ENCODE measurements around the gene PRKCB. TPM values are rescaled to one million over a fixed set of nuclear protein-coding genes. Genes with fewer than 3 reads are reported as not detected.

Gene PRKCB
- total and polyA plus RNA-seq, 9 donors = 1.2 to 4.5 (median 1.6) TPM

DNA sequence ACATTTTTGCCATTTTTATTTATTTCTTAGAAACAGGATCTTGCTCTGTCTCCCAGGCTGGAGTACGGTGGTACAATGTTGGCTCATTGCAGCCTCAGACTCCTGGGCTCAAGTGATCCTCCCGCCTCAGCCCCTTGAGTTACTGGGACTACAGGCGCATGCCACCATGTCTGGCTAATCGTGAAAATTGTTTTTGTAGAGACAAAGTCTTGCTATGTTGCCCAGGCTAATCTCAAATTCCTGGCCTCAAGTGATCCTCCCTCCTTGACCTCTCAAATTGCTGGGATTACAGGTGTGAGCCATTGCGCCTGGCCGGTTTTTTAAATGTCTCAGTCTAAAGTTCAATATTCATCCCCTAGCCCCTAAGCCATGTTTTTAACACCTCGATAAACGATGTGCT lies 237.5 kb downstream of the PRKCB start:
- Histone ChIP-seq H3K4me3 (ENCODE audit: low read length) (no peak overlapping the region), H3K36me3 (ENCODE audit: control insufficient read depth, insufficient read depth, low read length) (no peaks in the 10 kb centered on the region), H3K27ac (ENCODE audit: low read length) (no peak overlapping the region), H3K9me3 (replicated peaks; ENCODE audit: control insufficient read depth, low read depth, low read length) (no peaks in the 10 kb centered on the region), H3K27me3 (ENCODE audit: control insufficient read depth, insufficient read depth, low read length) (no peaks in the 10 kb centered on the region), H3K4me1 (ENCODE audit: control insufficient read depth, insufficient read depth, low read length) (no peaks in the 10 kb centered on the region)
- DNase-seq = no peak
- WGBS (ENCODE audit: insufficient coverage) = 79% methylated on average over 2 of the region's 8 CpGs

DNA sequence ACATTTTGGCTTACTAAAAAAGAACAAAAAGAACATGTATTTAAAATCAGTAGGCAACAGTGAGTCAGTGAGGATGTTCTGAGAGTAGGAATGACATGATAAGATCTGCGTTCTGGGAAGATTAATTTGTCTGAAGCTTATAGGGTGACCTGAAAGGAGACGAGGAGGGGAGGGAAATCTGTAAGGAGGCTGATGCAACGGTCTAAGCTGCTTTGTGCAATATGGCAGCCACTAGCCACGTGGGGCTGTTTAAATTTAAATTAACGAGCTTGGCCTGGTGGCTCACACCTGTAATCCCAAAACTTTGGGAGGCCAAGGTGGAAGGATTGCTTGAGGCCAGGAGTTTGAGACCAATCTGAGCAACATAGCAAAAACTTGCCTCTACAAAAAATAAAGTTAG lies 238.8 kb downstream of the PRKCB start:
- 75% methylated on average over 5 of the region's 5 CpGs for WGBS (ENCODE audit: insufficient coverage)
- no peak for DNase-seq
- Histone ChIP-seq H3K4me1 (ENCODE audit: control insufficient read depth, insufficient read depth, low read length) (no peaks in the 10 kb centered on the region), H3K4me3 (ENCODE audit: low read length) (no peak overlapping the region), H3K36me3 (ENCODE audit: control insufficient read depth, insufficient read depth, low read length) (no peaks in the 10 kb centered on the region), H3K9me3 (replicated peaks; ENCODE audit: control insufficient read depth, low read depth, low read length) (no peaks in the 10 kb centered on the region), H3K27ac (ENCODE audit: low read length) (no peak overlapping the region), H3K27me3 (ENCODE audit: control insufficient read depth, insufficient read depth, low read length) (no peaks in the 10 kb centered on the region)

DNA sequence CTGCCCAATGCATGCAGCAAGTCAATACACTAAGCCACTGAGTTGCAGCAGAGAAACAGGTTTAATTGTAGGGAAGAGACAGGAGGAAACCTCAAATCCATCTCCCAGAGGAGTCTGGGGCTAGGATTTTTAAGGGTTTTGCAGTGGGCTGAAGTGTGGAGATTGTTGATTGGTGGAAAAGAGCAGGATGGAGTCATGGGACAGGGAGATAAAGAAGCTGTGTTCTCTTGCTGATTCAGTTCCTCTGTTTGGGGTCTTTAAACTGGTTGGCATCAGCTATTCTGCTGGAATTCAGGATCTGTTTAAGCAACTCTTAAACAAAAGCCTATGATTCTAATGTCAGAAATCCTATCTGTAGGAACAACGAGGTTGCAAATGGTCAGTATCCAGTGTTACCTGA lies 239.5 kb downstream of the PRKCB start:
- Histone ChIP-seq H3K4me3 (ENCODE audit: low read length) (no peak overlapping the region), H3K9me3 (replicated peaks; ENCODE audit: control insufficient read depth, low read depth, low read length) (no peaks in the 10 kb centered on the region), H3K27me3 (ENCODE audit: control insufficient read depth, insufficient read depth, low read length) (no peaks in the 10 kb centered on the region), H3K4me1 (ENCODE audit: control insufficient read depth, insufficient read depth, low read length) (no peaks in the 10 kb centered on the region), H3K27ac (ENCODE audit: low read length) (no peak overlapping the region), H3K36me3 (ENCODE audit: control insufficient read depth, insufficient read depth, low read length) (no peaks in the 10 kb centered on the region)
- no peak for DNase-seq
- 60% methylated on average over 1 of the region's 1 CpG for WGBS (ENCODE audit: insufficient coverage)

DNA sequence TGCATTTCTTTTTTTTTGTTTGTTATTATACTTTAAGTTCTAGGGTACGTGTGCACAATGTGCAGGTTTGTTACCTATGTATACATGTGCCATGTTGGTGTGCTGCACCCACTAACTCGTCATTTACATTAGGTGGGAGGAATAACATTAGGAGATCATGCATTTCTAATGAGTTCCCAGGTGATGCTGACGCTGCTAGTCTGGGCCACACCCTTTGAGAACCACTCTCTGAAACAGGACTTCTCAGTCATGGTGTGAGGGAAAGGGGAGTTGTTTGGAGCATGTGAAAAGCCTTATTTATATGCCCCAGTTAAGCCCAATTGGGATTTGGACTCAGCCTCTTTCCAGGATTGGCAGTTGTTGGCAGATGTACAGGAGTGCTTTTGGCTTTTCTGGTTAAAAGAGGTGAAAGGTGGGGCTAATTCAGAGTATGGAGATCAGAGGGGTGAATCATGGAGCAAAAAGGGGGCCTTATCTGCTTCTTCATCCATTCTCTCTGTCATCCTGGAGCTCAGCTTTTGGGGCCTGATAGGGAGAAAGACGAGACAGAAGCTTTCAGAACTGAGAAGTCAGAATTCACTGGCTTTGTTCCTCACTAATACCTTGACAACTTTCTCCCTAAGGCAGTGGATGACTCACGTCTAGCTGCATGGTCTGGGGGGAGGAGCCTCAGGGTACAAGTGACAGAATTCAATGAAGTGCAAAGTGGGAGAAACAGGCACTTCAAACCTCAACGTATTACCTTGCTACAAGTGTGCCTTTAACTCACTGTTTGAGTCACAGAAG lies 240.3 kb downstream of the PRKCB start:
- Histone ChIP-seq H3K36me3 (ENCODE audit: control insufficient read depth, insufficient read depth, low read length) (no peaks in the 10 kb centered on the region), H3K9me3 (replicated peaks; ENCODE audit: control insufficient read depth, low read depth, low read length) (no peaks in the 10 kb centered on the region), H3K4me1 (ENCODE audit: control insufficient read depth, insufficient read depth, low read length) (no peaks in the 10 kb centered on the region), H3K4me3 (ENCODE audit: low read length) (no peak overlapping the region), H3K27ac (ENCODE audit: low read length) (no peak overlapping the region), H3K27me3 (ENCODE audit: control insufficient read depth, insufficient read depth, low read length) (no peaks in the 10 kb centered on the region)
- no peak for DNase-seq
- 40% methylated on average over 2 of the region's 6 CpGs for WGBS (ENCODE audit: insufficient coverage)

DNA sequence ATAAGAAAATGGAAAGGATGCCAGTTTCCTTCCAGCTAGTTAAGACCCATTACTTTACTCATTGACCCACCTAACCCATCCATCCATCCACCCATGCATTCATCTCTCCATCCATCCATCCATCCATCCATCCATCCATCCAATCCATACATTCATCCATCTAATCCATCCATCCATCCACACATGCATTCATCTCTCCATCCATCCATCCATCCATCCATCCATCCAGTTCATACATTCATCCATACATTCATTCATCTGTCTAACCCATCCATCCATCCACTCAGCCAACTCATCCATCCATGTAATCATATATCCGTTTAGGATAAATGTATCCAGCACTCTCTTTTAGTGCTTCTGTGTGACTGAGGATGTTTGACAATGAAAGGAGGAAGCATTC lies 241.5 kb downstream of the PRKCB start:
- Histone ChIP-seq H3K9me3 (replicated peaks; ENCODE audit: control insufficient read depth, low read depth, low read length) (no peaks in the 10 kb centered on the region), H3K27ac (ENCODE audit: low read length) (no peak overlapping the region), H3K36me3 (ENCODE audit: control insufficient read depth, insufficient read depth, low read length) (no peaks in the 10 kb centered on the region), H3K27me3 (ENCODE audit: control insufficient read depth, insufficient read depth, low read length) (no peaks in the 10 kb centered on the region), H3K4me3 (ENCODE audit: low read length) (no peak overlapping the region), H3K4me1 (ENCODE audit: control insufficient read depth, insufficient read depth, low read length) (no peaks in the 10 kb centered on the region)
- WGBS (ENCODE audit: insufficient coverage) = no CpG with 5 or more reads among the region's 1 CpG
- DNase-seq = no peak

DNA sequence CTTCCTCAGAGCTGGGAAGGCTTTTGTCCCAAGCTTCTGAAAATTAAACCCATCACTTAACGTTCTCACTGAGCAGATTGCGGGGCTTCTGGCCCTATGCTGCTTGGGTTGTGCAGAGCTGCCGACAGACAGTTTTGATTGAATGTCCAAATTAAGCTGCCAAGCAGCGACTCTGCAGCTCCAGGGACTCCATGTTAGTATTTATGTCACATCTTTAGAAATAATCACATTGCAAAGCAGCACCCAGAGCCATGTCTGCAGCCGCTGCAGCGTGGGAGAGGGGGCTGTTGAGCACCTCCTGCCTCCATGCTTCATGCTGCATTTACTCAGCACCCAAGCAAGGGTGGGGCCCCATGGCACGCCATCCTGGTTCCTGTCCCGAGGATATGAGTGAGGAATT lies 242.2 kb downstream of the PRKCB start:
- DNase-seq = no peak
- H3K27me3 ChIP-seq (ENCODE audit: control insufficient read depth, insufficient read depth, low read length) = no peaks in the 10 kb centered on the region
- no peak overlapping the region for H3K4me3 ChIP-seq (ENCODE audit: low read length)
- WGBS (ENCODE audit: insufficient coverage) = 57% methylated on average over 5 of the region's 8 CpGs
- no peaks in the 10 kb centered on the region for H3K36me3 ChIP-seq (ENCODE audit: control insufficient read depth, insufficient read depth, low read length)
- H3K4me1 ChIP-seq (ENCODE audit: control insufficient read depth, insufficient read depth, low read length) = no peaks in the 10 kb centered on the region
- no peaks in the 10 kb centered on the region for H3K9me3 ChIP-seq (replicated peaks; ENCODE audit: control insufficient read depth, low read depth, low read length)
- H3K27ac ChIP-seq (ENCODE audit: low read length) = no peak overlapping the region

DNA sequence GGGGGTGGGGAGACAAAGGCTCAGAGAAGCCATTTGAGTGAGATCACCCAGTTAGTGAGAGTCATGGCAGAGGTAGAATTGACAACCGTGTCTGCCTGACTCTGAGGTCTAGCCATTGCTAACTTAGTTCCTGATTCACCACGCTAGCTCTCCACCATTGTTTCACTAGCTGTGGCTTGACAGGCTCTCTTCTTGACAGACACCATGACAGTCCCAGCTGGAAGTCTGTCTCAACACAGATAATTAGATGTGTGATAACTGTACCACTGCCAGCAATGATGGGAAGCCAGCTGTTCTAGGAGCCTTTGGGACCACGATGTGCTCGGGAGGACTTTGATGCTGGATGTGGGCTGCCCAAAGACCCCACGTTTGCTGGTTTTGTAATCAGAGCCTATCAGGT lies 249.9 kb downstream of the PRKCB start:
- peaks cover 2% of the 10 kb centered on the region for H3K9me3 ChIP-seq (replicated peaks; ENCODE audit: control insufficient read depth, low read depth, low read length)

DNA sequence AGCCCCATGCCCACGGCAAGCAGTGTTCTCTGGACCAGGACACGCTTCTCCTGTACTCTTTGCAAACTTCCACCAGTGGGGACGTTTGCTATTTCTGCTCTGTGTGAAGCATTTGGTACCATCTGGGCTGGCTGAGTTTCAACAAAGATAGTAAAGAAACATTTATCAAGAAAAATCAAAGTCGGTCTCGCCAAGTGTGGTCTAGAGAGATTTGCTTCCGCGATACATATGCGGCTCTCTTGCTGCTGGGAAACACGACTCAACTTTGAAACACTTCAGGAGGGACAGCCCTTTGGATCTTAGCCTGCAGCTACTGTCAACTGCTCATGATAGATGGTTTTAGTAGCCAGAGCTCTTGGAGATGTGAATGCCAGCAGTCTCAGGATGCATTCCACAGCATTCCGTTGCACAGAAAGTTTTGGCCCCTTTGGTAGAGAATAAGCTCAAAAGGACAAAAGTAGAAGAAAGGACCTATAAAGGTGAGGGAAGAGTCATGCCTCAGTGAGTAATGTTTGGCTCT lies 252.2 kb downstream of the PRKCB start:
- WGBS (ENCODE audit: insufficient coverage) = 69% methylated on average over 7 of the region's 10 CpGs
- H3K36me3 ChIP-seq (ENCODE audit: control insufficient read depth, insufficient read depth, low read length) = no peaks in the 10 kb centered on the region
- H3K27ac ChIP-seq (ENCODE audit: low read length) = no peak overlapping the region
- no peak overlapping the region for H3K4me3 ChIP-seq (ENCODE audit: low read length)
- peaks cover 2% of the 10 kb centered on the region for H3K9me3 ChIP-seq (replicated peaks; ENCODE audit: control insufficient read depth, low read depth, low read length)
- DNase-seq = no peak
- H3K4me1 ChIP-seq (ENCODE audit: control insufficient read depth, insufficient read depth, low read length) = no peaks in the 10 kb centered on the region
- H3K27me3 ChIP-seq (ENCODE audit: control insufficient read depth, insufficient read depth, low read length) = no peaks in the 10 kb centered on the region

More for the DNA sequence above, 249.9 kb downstream of the PRKCB start:
- DNase-seq = no peak
- no peaks in the 10 kb centered on the region for H3K36me3 ChIP-seq (ENCODE audit: control insufficient read depth, insufficient read depth, low read length)
- no peaks in the 10 kb centered on the region for H3K4me1 ChIP-seq (ENCODE audit: control insufficient read depth, insufficient read depth, low read length)
- no peaks in the 10 kb centered on the region for H3K27me3 ChIP-seq (ENCODE audit: control insufficient read depth, insufficient read depth, low read length)
- no peak overlapping the region for H3K4me3 ChIP-seq (ENCODE audit: low read length)
- no peak overlapping the region for H3K27ac ChIP-seq (ENCODE audit: low read length)
- 45% methylated on average over 3 of the region's 5 CpGs for WGBS (ENCODE audit: insufficient coverage)

DNA sequence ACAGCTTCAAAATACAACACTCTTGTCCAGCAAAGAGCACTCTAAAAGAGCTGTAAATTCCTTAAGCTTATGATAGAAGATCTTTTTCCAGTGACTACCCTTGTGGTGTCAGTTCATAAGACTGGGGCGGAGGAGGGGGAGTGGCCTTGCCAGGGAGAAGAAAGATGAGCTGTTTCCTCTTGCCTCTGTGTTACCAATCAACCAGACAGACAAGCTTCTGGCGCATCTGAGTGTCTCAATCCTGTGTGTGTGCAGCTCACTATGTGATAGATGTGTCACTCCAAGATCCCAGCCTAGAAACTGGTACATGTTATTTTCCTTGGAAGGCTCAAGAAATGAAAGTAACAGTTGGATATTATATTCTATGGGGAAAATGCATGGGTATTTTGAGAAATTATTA lies 253.0 kb downstream of the PRKCB start:
- WGBS (ENCODE audit: insufficient coverage) = no CpG with 5 or more reads among the region's 2 CpGs

DNA sequence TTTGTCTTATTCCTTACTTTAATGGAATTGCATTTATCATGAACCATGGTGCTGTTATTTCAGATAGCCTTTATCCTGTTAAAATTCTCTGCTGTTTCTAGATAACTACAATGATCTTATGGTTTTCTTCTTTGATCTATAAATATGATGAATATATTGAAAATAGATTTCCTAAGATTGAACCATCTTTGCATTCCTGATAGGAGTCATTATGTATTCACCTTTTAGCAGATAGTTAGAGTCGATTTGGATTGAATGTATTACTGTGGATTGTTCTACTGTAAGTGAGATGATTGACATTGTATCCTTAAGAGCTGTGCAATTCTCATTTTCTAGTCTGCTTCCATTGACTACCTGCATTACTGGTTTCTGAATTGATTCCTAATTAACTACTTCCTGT lies 255.3 kb downstream of the PRKCB start:
- Histone ChIP-seq H3K27ac (ENCODE audit: low read length) (no peak overlapping the region), H3K36me3 (ENCODE audit: control insufficient read depth, insufficient read depth, low read length) (no peaks in the 10 kb centered on the region), H3K4me3 (ENCODE audit: low read length) (no peak overlapping the region), H3K9me3 (replicated peaks; ENCODE audit: control insufficient read depth, low read depth, low read length) (peaks cover 2% of the 10 kb centered on the region), H3K27me3 (ENCODE audit: control insufficient read depth, insufficient read depth, low read length) (no peaks in the 10 kb centered on the region), H3K4me1 (ENCODE audit: control insufficient read depth, insufficient read depth, low read length) (no peaks in the 10 kb centered on the region)
- no CpG with 5 or more reads among the region's 1 CpG for WGBS (ENCODE audit: insufficient coverage)
- no peak for DNase-seq

More for the DNA sequence above, 253.0 kb downstream of the PRKCB start:
- H3K9me3 ChIP-seq (replicated peaks; ENCODE audit: control insufficient read depth, low read depth, low read length) = peaks cover 2% of the 10 kb centered on the region
- H3K4me3 ChIP-seq (ENCODE audit: low read length) = no peak overlapping the region
- DNase-seq = no peak
- no peak overlapping the region for H3K27ac ChIP-seq (ENCODE audit: low read length)
- no peaks in the 10 kb centered on the region for H3K27me3 ChIP-seq (ENCODE audit: control insufficient read depth, insufficient read depth, low read length)
- no peaks in the 10 kb centered on the region for H3K4me1 ChIP-seq (ENCODE audit: control insufficient read depth, insufficient read depth, low read length)
- H3K36me3 ChIP-seq (ENCODE audit: control insufficient read depth, insufficient read depth, low read length) = no peaks in the 10 kb centered on the region

Measured in muscle of leg (tissue), 11 donors.